Transverse colon (tissue), 4 donors: ENCODE results near the gene PDZD2. TPM values are rescaled to one million over a fixed set of nuclear protein-coding genes. Genes with fewer than 3 reads are reported as not detected.

Experiments used
- DNase-seq: peaks from one replicate; pipeline ENCODE4 v3.0.0-alpha.2; 2019
- H3K27ac ChIP-seq, 4 donors: fragments of 200-600 bp; sonication (generic); 2 replicates each; pipeline ENCODE4 v1.5.1; 2016 to 2018; ENCODE audit warnings: inconsistent platforms in 4 of 4
- H3K27me3 ChIP-seq: fragments of 200-600 bp; sonication (generic); 2 replicates; pipeline ENCODE4 v1.5.1; 2017; ENCODE audit warnings: inconsistent platforms
- H3K36me3 ChIP-seq, 4 donors: fragments of 200-600 bp; sonication (generic); 2 replicates each; pipeline ENCODE4 v1.5.1; 2017 to 2019; ENCODE audit warnings: inconsistent platforms in 4 of 4
- H3K4me1 ChIP-seq, 4 donors: fragments of 200-600 bp; sonication (generic); 2 replicates each; pipeline ENCODE4 v1.5.1; 2017 to 2020; ENCODE audit warnings: inconsistent platforms in 4 of 4
- H3K4me3 ChIP-seq, 4 donors: fragments of 200-600 bp; sonication (generic); 1 replicate in 1 of 4; 2 replicates in 3 of 4; pipeline versions ENCODE4 v1.5.1 to v1.6.1; 2017 to 2019; ENCODE audit warnings: inconsistent platforms in 4 of 4
- H3K9me3 ChIP-seq, 2 donors: fragments of 200-600 bp; sonication (generic); 2 replicates each; pipeline ENCODE4 v1.5.1; 2017 to 2019; ENCODE audit warnings: inconsistent platforms in 2 of 2
- CTCF ChIP-seq, 5 experiments: fragments of 200-600 bp in 3 of 5; fragments of 450-650 bp in 2 of 5; sonication (generic) in 3 of 5; IDR thresholded peaks; 1 replicate in 2 of 5; 2 replicates in 3 of 5; pipeline ENCODE4 v1.5.1; 2016 to 2017; ENCODE audit warnings: antibody characterized with exemption in 5 of 5, inconsistent platforms in 3 of 5, mild to moderate bottlenecking in 2 of 5, moderate library complexity in 1 of 5
- EP300 ChIP-seq: sonication (generic); formaldehyde crosslinking; IDR thresholded peaks from one replicate; pipeline ENCODE4 v1.6.1; 2017; ENCODE audit warnings: antibody characterized with exemption, low read depth
- POLR2A ChIP-seq: fragments of 450-650 bp; IDR thresholded peaks from one replicate; pipeline ENCODE4 v1.6.1; 2016; ENCODE audit warnings: antibody characterized with exemption, mild to moderate bottlenecking, moderate library complexity
- POLR2AphosphoS5 ChIP-seq, 3 donors: sonication (generic); formaldehyde crosslinking; IDR thresholded peaks; one replicate each; pipeline ENCODE4 v1.6.1; 2016; ENCODE audit warnings: antibody characterized with exemption in 3 of 3
- WGBS, 2 donors: methylation state at CpG; one replicate each; pipeline ENCODE4 v1.1.5; 2018; ENCODE audit warnings: low coverage in 1 of 2; 5-methylcytosine and 5-hydroxymethylcytosine counted together
- in situ Hi-C, 4 donors: fragments of 200-750 bp; cut with MboI; loops; one replicate each; pipeline versions ENCODE4 v1.15.0 to v1.15.1; 2017; ENCODE audit warnings: low sequenced_read_pairs in 3 of 4, low pct_ligation_motif_present in 1 of 4, low pct_unique_long_range_greater_than_20kb in 1 of 4
- intact Hi-C: fragments of 100-400 bp; cut with DNase I; formaldehyde crosslinking; loops from one replicate; pipeline ENCODE4 v1.15.1; 2023; ENCODE audit warnings: low total_unique reads
- total RNA-seq, 4 donors: library from RNA; depleted of rRNA; stranded (reverse); fragments of >200 nt; gene quantifications; one replicate each; pipeline ENCODE4 v1.1.0, GENCODE V29; 2016

The PDZD2 gene
- total RNA-seq, 4 donors from 2014 or later = 2.0 to 3.7 (median 2.8) TPM

GRCh38 chr5:31611002-31611401 lies 27.9 kb upstream of the PDZD2 start:
- Histone ChIP-seq H3K27me3 (no peaks in the 10 kb centered on the region), H3K4me3 (no peak overlapping the region), H3K4me1 (no peaks in the 10 kb centered on the region), H3K9me3 (no peaks in the 10 kb centered on the region), H3K36me3 (no peaks in the 10 kb centered on the region), H3K27ac (no peak overlapping the region)
- no peak for DNase-seq
- intact Hi-C loops = no loop called here
- TF ChIP-seq CTCF (IDR thresholded peaks at IDR 0.05) (no peak), EP300 (no peak), POLR2A (no peak), POLR2AphosphoS5 (IDR thresholded peaks at IDR 0.05) (no peak)
- in situ Hi-C loops = no loop called here
- 67 to 83% methylated on average over 1 to 2 of the region's 2 CpGs for WGBS, 2 donors

- 50% methylated on average over 1 of the region's 1 CpG; no CpG with 5 or more reads in 1 of the 2 donors for WGBS, 2 donors
- in situ Hi-C loops (no loop called here), intact Hi-C loops (no loop called here)
Measured at GRCh38 chr5:31613651-31614050, 25.3 kb upstream of the PDZD2 start.

GRCh38 chr5:31614151-31615020 lies 24.5 kb upstream of the PDZD2 start:
- no peaks in the 10 kb centered on the region for H3K4me1 ChIP-seq
- intact Hi-C loops = no loop called here
- TF ChIP-seq EP300 (no peak), POLR2A (no peak), CTCF (IDR thresholded peaks at IDR 0.05) (no peak), POLR2AphosphoS5 (IDR thresholded peaks at IDR 0.05) (no peak)
- no peak overlapping the region for H3K4me3 ChIP-seq
- in situ Hi-C loops = no loop called here
- H3K27ac ChIP-seq = no peak overlapping the region
- H3K27me3 ChIP-seq = peaks cover 7% of the 10 kb centered on the region
- DNase-seq = no peak
- no peaks in the 10 kb centered on the region for H3K9me3 ChIP-seq
- no peaks in the 10 kb centered on the region for H3K36me3 ChIP-seq
- 62 to 66% methylated on average over 4 to 11 of the region's 11 CpGs for WGBS, 2 donors

More at GRCh38 chr5:31613651-31614050, 25.3 kb upstream of the PDZD2 start:
- Histone ChIP-seq H3K4me3 (no peak overlapping the region), H3K27me3 (peaks cover 5% of the 10 kb centered on the region), H3K27ac (no peak overlapping the region), H3K4me1 (no peaks in the 10 kb centered on the region), H3K9me3 (no peaks in the 10 kb centered on the region), H3K36me3 (no peaks in the 10 kb centered on the region)
- no peak for DNase-seq
- TF ChIP-seq POLR2A = no peak
- no peak for TF ChIP-seq CTCF (IDR thresholded peaks at IDR 0.05)
- TF ChIP-seq POLR2AphosphoS5 (IDR thresholded peaks at IDR 0.05) = no peak
- TF ChIP-seq EP300 = no peak

GRCh38 chr5:31617867-31618266 lies 21.1 kb upstream of the PDZD2 start:
- WGBS, 2 donors = 71 to 82% methylated on average over 4 to 5 of the region's 5 CpGs
- Histone ChIP-seq H3K4me1 (no peaks in the 10 kb centered on the region), H3K27ac (no peak overlapping the region), H3K36me3 (no peaks in the 10 kb centered on the region), H3K9me3 (no peaks in the 10 kb centered on the region), H3K27me3 (peaks cover 11% of the 10 kb centered on the region), H3K4me3 (no peak overlapping the region)
- DNase-seq = no peak
- intact Hi-C loops = no loop called here
- in situ Hi-C loops = no loop called here
- no peak for TF ChIP-seq POLR2AphosphoS5 (IDR thresholded peaks at IDR 0.05)
- no peak for TF ChIP-seq CTCF (IDR thresholded peaks at IDR 0.05)
- no peak for TF ChIP-seq EP300
- TF ChIP-seq POLR2A = no peak
